Caco-2 (cell line): ENCODE measurements around the gene CDK14. TPM values are rescaled to one million over a fixed set of nuclear protein-coding genes. Genes with fewer than 3 reads are reported as not detected.
"Not testable (repeated sequence)": the region's sequence is repeated elsewhere in the genome, so short reads cannot be mapped to it uniquely, and the experiment has no call there.

Experiments
- BruUV-seq: library from RNA; stranded (reverse); fragments of 400-500 nt; replicated peaks from 2 replicates; lab custom pipeline; 2021; lab: Mats Ljungman, UMichigan
- CTCF ChIA-PET: fragments of 300-600 bp; sonication (Branson Sonifier 250); formaldehyde crosslinking; loops from one replicate; lab custom pipeline; 2022; ENCODE audit warnings: antibody characterized with exemption; lab: Charles Lee
- POLR2A ChIA-PET: fragments of 300-600 bp; sonication (Branson Sonifier 250); formaldehyde crosslinking; loops from one replicate; lab custom pipeline; 2022; ENCODE audit warnings: antibody characterized with exemption; lab: Charles Lee
- DNase-seq, 2 experiments: peaks; one replicate each; pipeline versions ENCODE4 v3.0.0 to v3.0.0-alpha.2; 2020 to 2022
- H3K27me3 ChIP-seq: replicated peaks from 2 replicates; pipeline ENCODE4 v1.6.0; 2011; ENCODE audit warnings: low read length; ENCODE audit not compliant: control insufficient read depth, insufficient read depth
- H3K36me3 ChIP-seq: 2 replicates; pipeline ENCODE4 v1.5.1; 2011; ENCODE audit warnings: low read length; ENCODE audit not compliant: control insufficient read depth, insufficient read depth
- H3K4me1 ChIP-seq: fragments of 250-450 bp; sonication (Bioruptor Pico); 2 replicates; pipeline ENCODE4 v1.5.1; 2020; ENCODE audit warnings: mild to moderate bottlenecking
- H3K4me3 ChIP-seq: 2 replicates; pipeline ENCODE4 v1.5.1; 2011; ENCODE audit warnings: low read depth, mild to moderate bottlenecking, control low read depth, low read length
- H3K9me3 ChIP-seq: fragments of 250-450 bp; sonication (Bioruptor Pico); 2 replicates; pipeline ENCODE4 v1.5.1; 2020; ENCODE audit warnings: mild to moderate bottlenecking, moderate library complexity
- H3K27ac Mint-ChIP-seq: one replicate; pipeline ENCODE4 v1.8.0; 2022; ENCODE audit warnings: mixed read lengths; ENCODE audit not compliant: unreplicated experiment
- H3K27me3 Mint-ChIP-seq: one replicate; pipeline ENCODE4 v1.8.0; 2022; ENCODE audit warnings: mixed read lengths; ENCODE audit not compliant: insufficient read depth, unreplicated experiment
- H3K36me3 Mint-ChIP-seq: one replicate; pipeline ENCODE4 v1.8.0; 2022; ENCODE audit warnings: mild to moderate bottlenecking, mixed read lengths; ENCODE audit not compliant: insufficient read depth, unreplicated experiment
- H3K4me1 Mint-ChIP-seq: one replicate; pipeline ENCODE4 v1.8.0; 2022; ENCODE audit warnings: low read depth, mixed read lengths; ENCODE audit not compliant: unreplicated experiment
- H3K4me3 Mint-ChIP-seq: one replicate; pipeline ENCODE4 v1.8.0; 2022; ENCODE audit warnings: mild to moderate bottlenecking, moderate library complexity, mixed read lengths; ENCODE audit not compliant: unreplicated experiment
- H3K9me3 Mint-ChIP-seq: one replicate; pipeline ENCODE4 v1.8.0; 2022; ENCODE audit warnings: mixed read lengths; ENCODE audit not compliant: unreplicated experiment
- CTCF ChIP-seq, 2 experiments: fragments of 200-600 bp in 1 of 2; IDR thresholded peaks; 1 replicate in 1 of 2; 2 replicates in 1 of 2; pipeline versions ENCODE4 v1.5.1 to v1.8.0; 2011 to 2022; ENCODE audit warnings: antibody characterized with exemption in 1 of 2, control low read depth in 1 of 2, inconsistent platforms in 1 of 2, low read depth in 1 of 2, low read length in 1 of 2, mild to moderate bottlenecking in 1 of 2, moderate library complexity in 1 of 2; ENCODE audit not compliant: insufficient read depth in 1 of 2, severe bottlenecking in 1 of 2, unreplicated experiment in 1 of 2
- intact Hi-C: fragments of 100-400 bp; cut with micrococcal nuclease; formaldehyde crosslinking; loops from one replicate; pipeline ENCODE4 v1.10.0; 2022; ENCODE audit not compliant: unreplicated experiment
- total RNA-seq: library from RNA; stranded (reverse); gene quantifications from 2 replicates; pipeline ENCODE4 v1.2.3, GENCODE V29; 2022

Gene CDK14
- total RNA-seq, 1 experiment from 2014 or later, result 18.2 TPM

DNA sequence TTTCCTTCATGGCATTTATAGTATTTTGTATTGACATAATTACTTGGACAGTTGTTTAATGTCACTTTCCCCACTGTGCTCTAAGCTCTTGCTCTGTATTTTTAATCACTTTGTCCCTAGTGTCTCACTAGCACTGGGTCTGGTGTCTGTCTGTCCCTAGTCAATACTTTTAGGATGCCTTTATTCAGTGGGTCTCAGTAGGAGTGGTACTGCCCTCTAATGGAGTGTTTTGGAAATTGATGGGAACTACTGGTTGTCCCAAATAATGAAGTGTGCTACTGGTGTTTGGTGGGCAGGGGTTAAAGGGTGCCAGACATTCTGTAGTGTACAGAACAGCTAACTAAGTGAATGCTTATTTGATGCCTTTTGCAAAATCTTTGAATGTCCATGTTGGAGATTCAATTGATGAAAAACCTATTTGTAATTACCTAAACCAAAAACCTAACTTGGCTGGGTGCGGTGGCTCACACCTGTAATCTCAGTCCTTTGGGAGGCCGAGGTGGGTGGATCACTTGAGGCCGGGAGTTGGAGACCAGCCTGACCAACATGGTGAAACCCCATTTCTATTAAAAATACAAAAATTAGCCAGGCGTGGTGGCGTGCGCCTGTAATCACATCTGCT lies 33.3 kb downstream of the CDK14 start:
- Histone ChIP-seq H3K4me3 (no peak overlapping the region), H3K4me1 (peaks cover 22% of the 10 kb centered on the region), H3K9me3 (no peaks in the 10 kb centered on the region), H3K27me3 (no peaks in the 10 kb centered on the region), H3K36me3 (no peaks in the 10 kb centered on the region)
- Mint-ChIP-seq H3K36me3 (peaks cover 5% of the 10 kb centered on the region), H3K9me3 (no peaks in the 10 kb centered on the region), H3K27me3 (no peaks in the 10 kb centered on the region), H3K4me1 (peaks cover 17% of the 10 kb centered on the region), H3K4me3 (no peak overlapping the region), H3K27ac (no peak overlapping the region)
- TF ChIP-seq CTCF (IDR thresholded peaks at IDR 0.05; ENCODE audit: insufficient read depth in 1 of 2, low read depth in 1 of 2, low read length in 1 of 2, severe bottlenecking in 1 of 2, unreplicated experiment in 1 of 2), result peak; percentile 62 to 71
- ChIA-PET POLR2A (no interaction called here), CTCF (interaction anchor here (1.1 kb wide), 1 partner anchor 34 kb away, joined by 3 read pairs; no protein-coding TSS in a partner anchor)
- peak in 1 of 2 experiments; percentile 65 for DNase-seq
- BruUV-seq, result no TSS peak
- intact Hi-C loops, result loop anchor here (1.0 kb wide), 3 partner anchors 32 to 174 kb away; no protein-coding TSS in a partner anchor

- Mint-ChIP-seq H3K4me1 (peaks cover 5% of the 10 kb centered on the region), H3K27me3 (no peaks in the 10 kb centered on the region), H3K36me3 (peaks cover 5% of the 10 kb centered on the region), H3K27ac (no peak overlapping the region), H3K4me3 (no peak overlapping the region), H3K9me3 (no peaks in the 10 kb centered on the region)
- CTCF ChIA-PET, result no interaction called here
- POLR2A ChIA-PET, result no interaction called here
- intact Hi-C loops, result no loop called here
- Histone ChIP-seq H3K27me3 (no peaks in the 10 kb centered on the region), H3K9me3 (no peaks in the 10 kb centered on the region), H3K36me3 (no peaks in the 10 kb centered on the region), H3K4me1 (peaks cover 1% of the 10 kb centered on the region; the same call in 1 of the 2 replicates), H3K4me3 (no peak overlapping the region)
- no peak for TF ChIP-seq CTCF (IDR thresholded peaks at IDR 0.05; ENCODE audit: insufficient read depth in 1 of 2, low read depth in 1 of 2, low read length in 1 of 2, severe bottlenecking in 1 of 2, unreplicated experiment in 1 of 2)
- no peak for DNase-seq
- BruUV-seq, result no TSS peak
Observed at GRCh38 chr7:90631502-90631901, 35.4 kb downstream of the CDK14 start.

- BruUV-seq, H3K36me3 Mint-ChIP-seq, H3K27me3 Mint-ChIP-seq, H3K27ac Mint-ChIP-seq, H3K4me1 ChIP-seq, H3K4me3 Mint-ChIP-seq, H3K36me3 ChIP-seq, H3K4me3 ChIP-seq, H3K9me3 ChIP-seq, intact Hi-C loops, POLR2A ChIA-PET, H3K4me1 Mint-ChIP-seq, H3K27me3 ChIP-seq: not testable (repeated sequence)
- peaks cover 18% of the 10 kb centered on the region for H3K9me3 Mint-ChIP-seq
- CTCF ChIA-PET, result interaction anchor here (0.7 kb wide), 1 partner anchor 1963 kb away, joined by 4 read pairs; no protein-coding TSS in a partner anchor
- DNase-seq, result peak; percentile 12 to 35
Observed at GRCh38 chr7:90639683-90640082, 43.6 kb downstream of the CDK14 start.
